ENCODE data around the gene TAS2R50.

DNA sequence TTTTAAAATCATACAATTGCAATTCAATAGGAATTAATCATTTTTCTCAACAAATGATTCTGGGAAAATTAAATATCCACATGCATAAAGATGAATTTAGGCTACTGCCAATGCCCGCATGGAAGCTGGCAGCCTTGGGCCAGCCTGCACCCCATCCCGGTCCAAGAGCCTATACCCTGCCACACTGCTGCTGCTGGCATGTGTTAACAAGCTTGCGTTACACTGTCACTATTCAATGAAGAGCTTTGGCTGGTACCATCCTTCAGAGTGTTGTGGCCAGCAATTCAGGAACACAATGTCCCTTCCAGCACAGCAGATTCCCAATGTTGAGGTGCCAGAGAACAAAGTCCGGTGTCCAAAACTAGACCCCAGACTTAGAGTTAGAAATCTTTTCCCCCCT is 34.1 kb downstream of the TAS2R50 start:
- TF ChIP-seq MTF1 (CRISPR knock-in tag; IDR thresholded peaks at IDR 0.05; ENCODE audit: borderline replicate concordance) (no peak), MED1 (CRISPR knock-in tag; IDR thresholded peaks at IDR 0.05; ENCODE audit: borderline replicate concordance) (no peak), NFYB (IDR thresholded peaks at IDR 0.05; ENCODE audit: extremely low read depth, insufficient read length) (no peak), SLC30A9 (CRISPR knock-in tag; IDR thresholded peaks at IDR 0.05) (no peak), JUND (IDR thresholded peaks at IDR 0.05; ENCODE audit: borderline replicate concordance, low read depth, low read length) (no peak), JUND (tag; IDR thresholded peaks at IDR 0.05; ENCODE audit: borderline replicate concordance, low read depth, low read length) (no peak), LARP7 (IDR thresholded peaks at IDR 0.05) (no peak)
- TF ChIP-seq, protein P1, sequence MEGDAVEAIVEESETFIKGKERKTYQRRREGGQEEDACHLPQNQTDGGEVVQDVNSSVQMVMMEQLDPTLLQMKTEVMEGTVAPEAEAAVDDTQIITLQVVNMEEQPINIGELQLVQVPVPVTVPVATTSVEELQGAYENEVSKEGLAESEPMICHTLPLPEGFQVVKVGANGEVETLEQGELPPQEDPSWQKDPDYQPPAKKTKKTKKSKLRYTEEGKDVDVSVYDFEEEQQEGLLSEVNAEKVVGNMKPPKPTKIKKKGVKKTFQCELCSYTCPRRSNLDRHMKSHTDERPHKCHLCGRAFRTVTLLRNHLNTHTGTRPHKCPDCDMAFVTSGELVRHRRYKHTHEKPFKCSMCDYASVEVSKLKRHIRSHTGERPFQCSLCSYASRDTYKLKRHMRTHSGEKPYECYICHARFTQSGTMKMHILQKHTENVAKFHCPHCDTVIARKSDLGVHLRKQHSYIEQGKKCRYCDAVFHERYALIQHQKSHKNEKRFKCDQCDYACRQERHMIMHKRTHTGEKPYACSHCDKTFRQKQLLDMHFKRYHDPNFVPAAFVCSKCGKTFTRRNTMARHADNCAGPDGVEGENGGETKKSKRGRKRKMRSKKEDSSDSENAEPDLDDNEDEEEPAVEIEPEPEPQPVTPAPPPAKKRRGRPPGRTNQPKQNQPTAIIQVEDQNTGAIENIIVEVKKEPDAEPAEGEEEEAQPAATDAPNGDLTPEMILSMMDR (IDR thresholded peaks at IDR 0.05 in 2 of 3, conservative IDR thresholded peaks at IDR 0.05 in 1 of 3; ENCODE audit: insufficient read depth in 2 of 3, low read depth in 1 of 3, low read length in 3 of 3), result no peak
